GM18502 (cell line): Measurements from ENCODE around the gene SNAP47.

Source experiments
- ATAC-seq: cut with Tn5 transposase; IDR thresholded peaks from one replicate; pipeline ENCODE4 v1.9.1; 2021; ENCODE audit warnings: mild to moderate bottlenecking; ENCODE audit not compliant: unreplicated experiment, poor library complexity

Gene SNAP47

DNA sequence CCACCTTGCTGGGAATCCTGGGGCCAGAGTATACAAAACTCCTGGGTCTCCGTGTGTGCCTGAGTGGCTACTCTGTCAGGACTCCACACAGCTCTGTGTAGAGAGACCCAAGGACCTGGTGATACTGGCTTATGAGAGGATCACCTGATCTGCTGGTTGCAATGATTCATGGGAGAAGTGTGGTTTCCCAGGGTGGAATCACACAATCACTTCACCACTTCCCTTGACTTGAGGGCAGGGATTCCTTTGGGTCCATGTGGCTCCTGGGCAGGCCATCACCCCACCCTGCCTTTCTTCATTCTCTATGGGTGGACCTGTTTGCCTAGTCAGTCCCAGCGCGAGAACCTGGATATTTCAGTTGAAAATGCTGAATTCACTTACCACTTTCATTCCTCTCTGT lies 93.6 kb downstream of the SNAP47 start:
- no peak for ATAC-seq
